Upper lobe of right lung (tissue), 1 donor: Measurements from ENCODE around the gene XYLT1. TPM values are rescaled to one million over a fixed set of nuclear protein-coding genes. Genes with fewer than 3 reads are reported as not detected.
A peak's percentile ranks its signal among the peaks of the same experiment; 100 is the strongest.

Experiments used
- ATAC-seq: fragments of 200-7000 bp; cut with Tn5 transposase; one replicate; pipeline ENCODE4 v1.9.1; 2020; ENCODE audit warnings: mild to moderate bottlenecking, moderate library complexity
- DNase-seq: peaks from one replicate; pipeline ENCODE4 v3.0.0-alpha.2; 2020
- H3K27ac ChIP-seq: fragments of 200-600 bp; one replicate; pipeline ENCODE4 v1.8.0; 2022
- H3K27me3 ChIP-seq: fragments of 200-600 bp; one replicate; pipeline ENCODE4 v1.8.0; 2022; ENCODE audit warnings: mild to moderate bottlenecking
- H3K36me3 ChIP-seq: fragments of 200-600 bp; one replicate; pipeline ENCODE4 v1.8.0; 2022
- H3K4me1 ChIP-seq: fragments of 200-600 bp; one replicate; pipeline ENCODE4 v1.8.0; 2022
- H3K4me3 ChIP-seq: fragments of 200-600 bp; one replicate; pipeline ENCODE4 v1.8.0; 2022; ENCODE audit warnings: mild to moderate bottlenecking
- H3K9me3 ChIP-seq: fragments of 200-600 bp; one replicate; pipeline ENCODE4 v1.8.0; 2022
- CTCF ChIP-seq: fragments of 200-600 bp; IDR thresholded peaks from one replicate; pipeline ENCODE4 v1.8.0; 2022; ENCODE audit warnings: antibody characterized with exemption
- intact Hi-C: fragments of 100-400 bp; cut with DNase I; formaldehyde crosslinking; loops from one replicate; pipeline ENCODE4 v1.11.0; 2022
- total RNA-seq: library from RNA; stranded (reverse); fragmentation: NEBNext Ultra II Directional; extraction: Animal tissue kit (Norgen Biotek cat#: 25700); gene quantifications from one replicate; pipeline ENCODE4 v1.2.1, GENCODE V29; 2021
- donor health status: DM: no; HTN: yes; CAD: no; lungs with severe emphysema.

Gene XYLT1
- total RNA-seq, 1 donor from 2014 or later, result 12.1 TPM

- no peak overlapping the region for H3K27ac ChIP-seq
- H3K27me3 ChIP-seq, result no peaks in the 10 kb centered on the region
- no peaks in the 10 kb centered on the region for H3K9me3 ChIP-seq
- TF ChIP-seq CTCF, result no peak
- H3K36me3 ChIP-seq, result no peaks in the 10 kb centered on the region
- peaks cover 12% of the 10 kb centered on the region for H3K4me1 ChIP-seq
- no peak overlapping the region for H3K4me3 ChIP-seq
- intact Hi-C loops, result no loop called here
- ATAC-seq (no peak), DNase-seq (no peak)
Observed at GRCh38 chr16:17203424-17203823, 267.3 kb downstream of the XYLT1 start.

- Histone ChIP-seq H3K4me1 (no peaks in the 10 kb centered on the region), H3K36me3 (peaks cover 10% of the 10 kb centered on the region), H3K27ac (no peak overlapping the region), H3K9me3 (no peaks in the 10 kb centered on the region), H3K4me3 (no peak overlapping the region), H3K27me3 (no peaks in the 10 kb centered on the region)
- intact Hi-C loops, result no loop called here
- TF ChIP-seq CTCF, result no peak
- ATAC-seq (no peak), DNase-seq (no peak)
Observed at GRCh38 chr16:17199135-17199534, 271.6 kb downstream of the XYLT1 start.

GRCh38 chr16:17196526-17196925, 274.2 kb downstream of the XYLT1 start:
- no peak for ATAC-seq
- no peak for TF ChIP-seq CTCF
- intact Hi-C loops, result no loop called here

DNA sequence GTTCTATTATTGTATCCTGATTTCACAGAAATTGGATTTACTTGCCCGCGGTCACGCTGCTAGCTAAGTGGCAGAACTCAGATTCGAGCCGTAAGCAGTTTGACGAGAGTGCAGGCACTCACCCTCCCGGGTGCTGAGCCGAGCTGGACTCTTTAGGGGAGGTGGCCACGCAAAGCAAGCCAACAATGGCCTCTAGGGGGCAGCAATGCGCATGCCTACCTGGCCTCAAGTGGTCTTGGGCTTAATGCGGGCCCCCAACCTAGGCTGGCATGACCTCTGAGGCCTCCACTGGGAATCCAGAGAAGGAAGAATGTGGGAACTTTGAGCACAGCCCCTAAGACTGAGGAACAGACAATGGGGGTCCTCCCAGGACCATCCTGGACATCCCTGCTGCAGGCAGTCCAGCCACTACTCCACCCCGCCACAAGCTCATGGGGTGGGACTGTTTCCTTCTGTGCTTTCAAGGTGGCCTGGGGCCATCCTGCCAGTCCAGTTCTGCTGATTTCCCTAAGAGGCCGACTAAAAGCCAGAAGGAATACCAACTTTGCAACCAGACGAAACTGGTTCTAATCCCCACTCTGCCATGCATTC, 276.5 kb downstream of the XYLT1 start:
- Histone ChIP-seq H3K36me3 (peaks cover 10% of the 10 kb centered on the region), H3K4me3 (no peak overlapping the region), H3K27me3 (no peaks in the 10 kb centered on the region), H3K27ac (no peak overlapping the region), H3K4me1 (no peaks in the 10 kb centered on the region), H3K9me3 (no peaks in the 10 kb centered on the region)
- peak; percentile 84 for ATAC-seq
- intact Hi-C loops, result no loop called here
- peak; percentile 82 for TF ChIP-seq CTCF
- peak; percentile 76 for DNase-seq

More at GRCh38 chr16:17196526-17196925, 274.2 kb downstream of the XYLT1 start:
- no peaks in the 10 kb centered on the region for H3K9me3 ChIP-seq
- DNase-seq, result no peak
- no peaks in the 10 kb centered on the region for H3K27me3 ChIP-seq
- peaks cover 10% of the 10 kb centered on the region for H3K36me3 ChIP-seq
- H3K4me1 ChIP-seq, result no peaks in the 10 kb centered on the region
- no peak overlapping the region for H3K27ac ChIP-seq
- no peak overlapping the region for H3K4me3 ChIP-seq

GRCh38 chr16:17193566-17194100, 277.1 kb downstream of the XYLT1 start:
- DNase-seq, result no peak
- Histone ChIP-seq H3K4me1 (no peaks in the 10 kb centered on the region), H3K27ac (no peak overlapping the region), H3K9me3 (no peaks in the 10 kb centered on the region), H3K27me3 (no peaks in the 10 kb centered on the region), H3K4me3 (no peak overlapping the region), H3K36me3 (peaks cover 10% of the 10 kb centered on the region)
- intact Hi-C loops, result no loop called here
- no peak for TF ChIP-seq CTCF
- no peak for ATAC-seq
